DND-41 (cell line): ENCODE data around the gene GBP1.
"Not testable (repeated sequence)": the region's sequence is repeated elsewhere in the genome, so short reads cannot be mapped to it uniquely, and the experiment has no call there.

Source experiments
- ATAC-seq: fragments of 200-7000 bp; cut with Tn5 transposase; 3 replicates; pipeline ENCODE4 v1.9.1; 2021; ENCODE audit warnings: low read depth; ENCODE audit not compliant: insufficient read depth
- DNase-seq: peaks from one replicate; pipeline ENCODE4 v3.0.0-alpha.2; 2020
- H2AFZ ChIP-seq: 2 replicates; pipeline ENCODE4 v1.6.0; 2012; ENCODE audit warnings: low read depth, low read length
- H3K27ac ChIP-seq: 2 replicates; pipeline ENCODE4 v1.5.1; 2012; ENCODE audit warnings: low read length, inconsistent platforms
- H3K27me3 ChIP-seq: fragments of 200-600 bp; sonication (generic); 2 replicates; pipeline ENCODE4 v1.6.0; 2012; ENCODE audit warnings: low read length, mild to moderate bottlenecking, inconsistent platforms; ENCODE audit not compliant: insufficient read depth, poor library complexity
- H3K36me3 ChIP-seq: 2 replicates; pipeline ENCODE4 v1.5.1; 2012; ENCODE audit warnings: low read length, inconsistent platforms; ENCODE audit not compliant: insufficient read depth
- H3K4me1 ChIP-seq: 2 replicates; pipeline ENCODE4 v1.5.1; 2012; ENCODE audit warnings: mild to moderate bottlenecking, low read length; ENCODE audit not compliant: insufficient read depth
- H3K4me2 ChIP-seq: 2 replicates; pipeline ENCODE4 v1.6.0; 2012; ENCODE audit warnings: mild to moderate bottlenecking, moderate library complexity, low read length, inconsistent platforms; ENCODE audit not compliant: insufficient read depth
- H3K4me3 ChIP-seq, 2 experiments: fragments of 200-600 bp in 1 of 2; shearing (Covaris generic) in 1 of 2; 2 replicates each; pipeline ENCODE4 v1.5.1; 2012 to 2016; ENCODE audit warnings: inconsistent platforms in 2 of 2, low read length in 2 of 2, mild to moderate bottlenecking in 2 of 2, low read depth in 1 of 2, moderate library complexity in 1 of 2
- H3K79me2 ChIP-seq: 2 replicates; pipeline ENCODE4 v1.6.0; 2012; ENCODE audit warnings: low read length, inconsistent platforms; ENCODE audit not compliant: insufficient read depth
- H3K9ac ChIP-seq: 2 replicates; pipeline ENCODE4 v1.6.0; 2012; ENCODE audit warnings: low read depth, mild to moderate bottlenecking, inconsistent platforms, low read length, moderate library complexity
- H3K9me3 ChIP-seq: 2 replicates; pipeline ENCODE4 v1.5.1; 2012; ENCODE audit warnings: low read length, moderate library complexity, mild to moderate bottlenecking, inconsistent platforms; ENCODE audit not compliant: insufficient read depth, severe bottlenecking
- H4K20me1 ChIP-seq: 2 replicates; pipeline ENCODE4 v1.6.0; 2012; ENCODE audit warnings: low read length; ENCODE audit not compliant: insufficient read depth
- CTCF ChIP-seq: IDR thresholded peaks from 2 replicates; pipeline ENCODE4 v1.5.1; 2012; ENCODE audit warnings: borderline replicate concordance, low read length, moderate library complexity, mild to moderate bottlenecking; ENCODE audit not compliant: poor library complexity, severe bottlenecking; ENCODE audit errors: extremely low read depth
- EZH2 ChIP-seq: IDR thresholded peaks from 3 replicates; pipeline ENCODE4 v1.6.1; 2012; ENCODE audit warnings: borderline replicate concordance, low read depth, mild to moderate bottlenecking, moderate library complexity, low read length, inconsistent platforms; ENCODE audit not compliant: severe bottlenecking

Gene GBP1

DNA sequence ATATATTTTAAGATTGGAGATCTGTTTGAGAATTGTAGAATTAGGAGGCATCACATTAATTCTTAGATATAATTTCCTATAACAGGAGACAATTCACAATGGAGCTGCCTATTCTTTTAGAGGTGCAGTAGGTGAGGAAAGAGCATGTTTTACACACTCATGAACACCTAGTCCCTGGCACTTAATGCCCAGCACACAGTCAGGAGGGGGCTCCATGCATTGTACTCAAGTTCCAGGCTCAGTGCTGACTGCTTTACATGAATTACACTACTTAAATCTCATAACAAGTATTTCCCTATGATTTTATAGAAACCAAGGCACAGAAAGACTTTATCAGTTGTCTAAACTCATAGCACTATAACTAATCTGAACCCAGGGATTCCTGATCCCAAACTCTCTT is 42.0 kb downstream of the GBP1 start:
- Histone ChIP-seq H3K9me3 (no peaks in the 10 kb centered on the region), H4K20me1 (no peaks in the 10 kb centered on the region), H3K79me2 (peaks cover 37% of the 10 kb centered on the region), H3K4me2 (peak overlapping the region; percentile 90), H2AFZ (peak overlapping the region; percentile 70), H3K4me3 (peak overlapping the region; percentile 51 to 61; a peak in 3 of 4 replicates), H3K9ac (peak overlapping the region; percentile 67), H3K36me3 (peaks cover 20% of the 10 kb centered on the region), H3K27me3 (no peaks in the 10 kb centered on the region), H3K27ac (peak overlapping the region; percentile 94), H3K4me1 (peaks cover 37% of the 10 kb centered on the region)
- TF ChIP-seq CTCF, result no peak
- TF ChIP-seq EZH2, result no peak
- peak; percentile 55 for ATAC-seq
- no peak for DNase-seq

- no peaks in the 10 kb centered on the region for H3K27me3 ChIP-seq
- no peaks in the 10 kb centered on the region for H3K9me3 ChIP-seq
- ATAC-seq, result peak; percentile 79
- H2AFZ ChIP-seq, result peak within 1 kb of the TSS; percentile 70
- DNase-seq, result peak; percentile 33
- H3K79me2 ChIP-seq, result peaks cover 37% of the 10 kb centered on the region
- H3K4me1 ChIP-seq, result peaks cover 40% of the 10 kb centered on the region
- peak within 1 kb of the TSS; percentile 67 for H3K9ac ChIP-seq
- peak within 1 kb of the TSS; percentile 94 for H3K27ac ChIP-seq
- TF ChIP-seq CTCF (no peak), EZH2 (no peak)
- peak within 1 kb of the TSS; percentile 90 for H3K4me2 ChIP-seq
- H3K4me3 ChIP-seq, result peak within 1 kb of the TSS; percentile 51 to 61
- H3K36me3 ChIP-seq, result peaks cover 24% of the 10 kb centered on the region
- H4K20me1 ChIP-seq, result no peaks in the 10 kb centered on the region
Measured at GRCh38 chr1:89022167-89022959, 42.6 kb downstream of the GBP1 start, which contains the start of gene GBP3. Gene GBP3, minus strand, starts transcription at chr1:89022866. Its CDS starts 2,145 bp downstream, at chr1:89020721.

GRCh38 chr1:89018318-89018717 is 46.7 kb downstream of the GBP1 start:
- not testable (repeated sequence) for H3K27ac ChIP-seq

DNA sequence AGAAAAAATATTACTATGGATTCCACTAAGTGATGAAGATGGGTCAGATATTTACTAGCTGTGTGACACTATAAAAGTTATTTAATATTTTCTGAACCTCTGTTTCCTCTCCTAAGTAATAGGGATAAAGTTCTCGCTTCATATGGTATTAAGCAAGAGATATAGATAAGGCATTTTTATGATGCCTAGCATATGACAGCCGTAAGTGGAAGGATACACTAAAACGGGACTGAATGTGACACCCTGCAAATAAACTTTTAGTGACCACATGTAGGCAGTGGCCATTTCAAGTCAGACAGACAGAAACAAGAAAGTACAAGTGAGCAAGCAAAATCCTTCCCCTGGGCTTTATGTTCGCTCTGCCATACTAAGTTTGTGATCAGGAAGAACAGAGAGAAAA is 56.5 kb downstream of the GBP1 start:
- no peaks in the 10 kb centered on the region for H3K9me3 ChIP-seq
- TF ChIP-seq CTCF (no peak), EZH2 (no peak)
- no peak overlapping the region for H3K27ac ChIP-seq
- no peak overlapping the region for H2AFZ ChIP-seq
- H3K27me3 ChIP-seq, result no peaks in the 10 kb centered on the region
- peaks cover 84% of the 10 kb centered on the region for H3K36me3 ChIP-seq
- no peaks in the 10 kb centered on the region for H3K79me2 ChIP-seq
- H3K4me1 ChIP-seq, result no peaks in the 10 kb centered on the region
- DNase-seq (no peak), ATAC-seq (no peak)
- no peak overlapping the region for H3K4me2 ChIP-seq
- H3K4me3 ChIP-seq, result no peak overlapping the region
- H3K9ac ChIP-seq, result no peak overlapping the region
- no peaks in the 10 kb centered on the region for H4K20me1 ChIP-seq

More at GRCh38 chr1:89018318-89018717, 46.7 kb downstream of the GBP1 start:
- not testable (repeated sequence) for H3K4me2 ChIP-seq, H3K4me3 ChIP-seq, H3K27me3 ChIP-seq, H3K9ac ChIP-seq, H2AFZ ChIP-seq, H4K20me1 ChIP-seq, ATAC-seq, H3K9me3 ChIP-seq, DNase-seq
- peaks cover 40% of the 10 kb centered on the region for H3K79me2 ChIP-seq
- H3K4me1 ChIP-seq, result peaks cover 38% of the 10 kb centered on the region
- H3K36me3 ChIP-seq, result peaks cover 60% of the 10 kb centered on the region
